Ovary (tissue), 9 donors: ENCODE results near the gene MT1G. TPM values are rescaled to one million over a fixed set of nuclear protein-coding genes. Genes with fewer than 3 reads are reported as not detected.

ENCODE experiments used
- DNase-seq, 5 donors: peaks; one replicate each; pipeline ENCODE4 v3.0.0-alpha.2; 2019 to 2020
- H3K27ac ChIP-seq, 2 donors: fragments of 200-600 bp; one replicate each; pipeline versions ENCODE4 v1.5.1 to v1.8.0; 2019 to 2022
- H3K27me3 ChIP-seq: fragments of 200-600 bp; one replicate; pipeline ENCODE4 v1.8.0; 2022
- H3K36me3 ChIP-seq: fragments of 200-600 bp; sonication (generic); one replicate; pipeline ENCODE4 v1.5.1; 2019
- H3K4me1 ChIP-seq: one replicate; pipeline ENCODE4 v1.8.1; 2013; ENCODE audit warnings: mild to moderate bottlenecking, moderate library complexity; ENCODE audit not compliant: insufficient read depth
- H3K4me3 ChIP-seq: fragments of 200-600 bp; sonication (generic); one replicate; pipeline ENCODE4 v1.5.1; 2017
- H3K9me3 ChIP-seq, 2 donors: fragments of 200-600 bp in 1 of 2; sonication (generic) in 1 of 2; one replicate each; pipeline versions ENCODE4 v1.5.1 to v1.8.1; 2013 to 2019; ENCODE audit warnings: mild to moderate bottlenecking in 1 of 2, moderate library complexity in 1 of 2
- EP300 ChIP-seq: sonication (generic); formaldehyde crosslinking; IDR thresholded peaks from one replicate; pipeline ENCODE4 v1.6.1; 2017; ENCODE audit warnings: antibody characterized with exemption
- POLR2A ChIP-seq: fragments of 450-650 bp; IDR thresholded peaks from one replicate; pipeline ENCODE4 v1.6.1; 2017; ENCODE audit warnings: antibody characterized with exemption, mild to moderate bottlenecking, moderate library complexity
- WGBS, 3 donors: extraction: QIAGEN DNeasy Blood & Tissue Kit in 1 of 3; methylation state at CpG; one replicate each; pipeline versions ENCODE4 v1.1.5 to v1.1.7; 2013 to 2017; 5-methylcytosine and 5-hydroxymethylcytosine counted together
- intact Hi-C, 4 donors: fragments of 100-400 bp; cut with DNase I; formaldehyde crosslinking; loops; one replicate each; pipeline versions ENCODE4 v1.11.0 to v1.15.1; 2022 to 2023
- polyA plus RNA-seq, 2 donors: library from polyadenylated mRNA; stranded (reverse); fragments of 200-250 nt in 1 of 2; fragments of 350-450 nt in 1 of 2; fragmentation: Illumina TruSeq in 1 of 2; extraction: RNeasy Lipid Tissue Mini Kit (QIAGEN cat#74804) in 1 of 2; gene quantifications; one replicate each; pipeline ENCODE4 v1.2.3, GENCODE V29; 2013 to 2014
- total RNA-seq, 7 donors: library from RNA; depleted of rRNA in 2 of 7; stranded (reverse); fragments of >200 nt in 2 of 7; fragmentation: NEBNext Ultra II Directional in 3 of 7; extraction: Animal tissue kit (Norgen Biotek cat#: 25700) in 3 of 7; gene quantifications; one replicate each; pipeline versions ENCODE4 v1.1.0 to v1.2.4, GENCODE V29; 2016 to 2023
- TF ChIP-seq, protein P1 (sequence below), 3 donors: fragments of 450-650 bp in 2 of 3; fragments of 200-600 bp in 1 of 3; IDR thresholded peaks; one replicate each; pipeline versions ENCODE4 v1.5.1 to v1.8.0; 2016 to 2022; ENCODE audit warnings: antibody characterized with exemption in 3 of 3, mild to moderate bottlenecking in 1 of 3
- donor health status: DM: no; HTN: no; CAD: no; lungs with moderate emphysema.
- donor health status: DM: no; HTN: no; CAD: no.
- donor health status: Bipolar disorder and iron deficiency.
- donor health status: DM: yes; HTN: yes; CAD: no.
- donor health status: DM: no; HTN: no; CAD: no.
- donor health status: DM: yes; HTN: yes; CAD: no.

The MT1G gene
- total and polyA plus RNA-seq, 9 donors: 1.00 to 6.9 (median 3.9) TPM; not detected in 3

DNA sequence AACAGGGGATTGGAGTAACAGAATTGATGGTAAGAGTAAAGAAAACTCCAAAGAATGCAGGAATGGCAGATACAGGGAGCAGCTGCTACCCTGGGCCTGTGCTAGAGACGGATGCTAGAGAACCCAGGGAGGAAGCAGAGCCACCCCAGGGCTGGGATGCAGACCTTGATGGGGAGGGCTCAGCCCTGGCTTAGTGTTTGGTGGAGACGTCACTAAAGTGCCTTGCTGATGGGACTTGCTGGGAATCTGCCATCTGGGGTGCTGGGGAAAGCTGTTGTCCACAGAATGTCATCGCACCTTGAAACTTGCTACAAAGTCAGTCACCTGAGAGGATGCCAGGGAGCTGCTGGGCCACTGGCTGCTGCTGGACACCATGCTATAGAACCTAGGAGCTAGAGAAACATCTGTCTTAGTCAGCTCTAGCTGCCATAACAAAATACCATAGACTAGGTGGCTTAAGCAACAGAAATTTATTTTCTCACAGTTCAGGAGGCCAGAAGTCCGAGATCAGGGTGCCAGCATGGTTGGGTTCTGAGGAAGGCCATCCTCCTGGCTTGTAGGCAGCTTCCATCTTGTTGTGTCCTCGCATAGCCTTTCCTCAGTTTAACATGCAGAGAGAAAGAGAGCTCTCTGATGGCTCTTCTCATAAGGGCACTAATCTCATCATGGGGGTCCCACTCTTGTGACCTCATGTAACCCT is 29.7 kb upstream of the MT1G start:
- WGBS, 3 donors: 87 to 92% (median 89%) methylated on average over 5 of the region's 5 CpGs
- H3K4me3 ChIP-seq: no peak overlapping the region
- H3K27ac ChIP-seq: no peak overlapping the region
- no peak for DNase-seq
- no peaks in the 10 kb centered on the region for H3K27me3 ChIP-seq
- H3K4me1 ChIP-seq: no peaks in the 10 kb centered on the region
- TF ChIP-seq POLR2A (no peak), EP300 (no peak)
- TF ChIP-seq, protein P1, sequence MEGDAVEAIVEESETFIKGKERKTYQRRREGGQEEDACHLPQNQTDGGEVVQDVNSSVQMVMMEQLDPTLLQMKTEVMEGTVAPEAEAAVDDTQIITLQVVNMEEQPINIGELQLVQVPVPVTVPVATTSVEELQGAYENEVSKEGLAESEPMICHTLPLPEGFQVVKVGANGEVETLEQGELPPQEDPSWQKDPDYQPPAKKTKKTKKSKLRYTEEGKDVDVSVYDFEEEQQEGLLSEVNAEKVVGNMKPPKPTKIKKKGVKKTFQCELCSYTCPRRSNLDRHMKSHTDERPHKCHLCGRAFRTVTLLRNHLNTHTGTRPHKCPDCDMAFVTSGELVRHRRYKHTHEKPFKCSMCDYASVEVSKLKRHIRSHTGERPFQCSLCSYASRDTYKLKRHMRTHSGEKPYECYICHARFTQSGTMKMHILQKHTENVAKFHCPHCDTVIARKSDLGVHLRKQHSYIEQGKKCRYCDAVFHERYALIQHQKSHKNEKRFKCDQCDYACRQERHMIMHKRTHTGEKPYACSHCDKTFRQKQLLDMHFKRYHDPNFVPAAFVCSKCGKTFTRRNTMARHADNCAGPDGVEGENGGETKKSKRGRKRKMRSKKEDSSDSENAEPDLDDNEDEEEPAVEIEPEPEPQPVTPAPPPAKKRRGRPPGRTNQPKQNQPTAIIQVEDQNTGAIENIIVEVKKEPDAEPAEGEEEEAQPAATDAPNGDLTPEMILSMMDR (IDR thresholded peaks at IDR 0.05): no peak
- peaks cover 0 to 5% of the 10 kb centered on the region in 2 donors for H3K9me3 ChIP-seq
- intact Hi-C loops: loop anchor here in 1 of 4 donors (10.0 kb wide), 2 partner anchors 173 to 353 kb away; partner anchors contain the start of gene BBS2
- H3K36me3 ChIP-seq: no peaks in the 10 kb centered on the region

DNA sequence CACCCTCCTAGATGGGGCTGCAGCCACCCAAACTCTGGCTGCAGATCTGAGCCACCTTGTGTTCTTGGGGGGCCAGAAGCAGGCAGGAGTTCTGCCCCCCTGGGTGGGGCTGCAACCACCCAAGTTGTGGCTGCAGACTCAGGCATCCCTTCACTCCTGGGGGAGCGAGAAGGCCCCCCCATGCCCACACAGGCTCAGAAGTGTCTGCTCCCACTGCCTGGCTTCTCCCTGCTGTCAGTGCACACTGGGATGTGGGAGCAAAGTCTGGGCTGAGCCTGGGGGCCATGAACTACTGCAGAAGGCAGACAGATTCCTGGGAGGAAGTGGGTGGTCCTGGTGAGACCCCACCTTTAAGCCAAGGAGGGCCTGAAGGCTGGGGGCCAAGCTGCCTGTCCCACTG is 27.4 kb upstream of the MT1G start:
- DNase-seq: no peak
- Histone ChIP-seq H3K27ac (no peak overlapping the region), H3K36me3 (no peaks in the 10 kb centered on the region), H3K4me1 (peaks cover 3% of the 10 kb centered on the region), H3K4me3 (no peak overlapping the region), H3K9me3 (peaks cover 0 to 5% of the 10 kb centered on the region in 2 donors), H3K27me3 (no peaks in the 10 kb centered on the region)
- WGBS, 3 donors: 48 to 89% (median 50%) methylated on average over 1 of the region's 1 CpG
- TF ChIP-seq, protein P1 (IDR thresholded peaks at IDR 0.05): no peak
- intact Hi-C loops: loop anchor here in 1 of 4 donors (10.0 kb wide), 2 partner anchors 170 to 350 kb away; partner anchors contain the start of gene BBS2

DNA sequence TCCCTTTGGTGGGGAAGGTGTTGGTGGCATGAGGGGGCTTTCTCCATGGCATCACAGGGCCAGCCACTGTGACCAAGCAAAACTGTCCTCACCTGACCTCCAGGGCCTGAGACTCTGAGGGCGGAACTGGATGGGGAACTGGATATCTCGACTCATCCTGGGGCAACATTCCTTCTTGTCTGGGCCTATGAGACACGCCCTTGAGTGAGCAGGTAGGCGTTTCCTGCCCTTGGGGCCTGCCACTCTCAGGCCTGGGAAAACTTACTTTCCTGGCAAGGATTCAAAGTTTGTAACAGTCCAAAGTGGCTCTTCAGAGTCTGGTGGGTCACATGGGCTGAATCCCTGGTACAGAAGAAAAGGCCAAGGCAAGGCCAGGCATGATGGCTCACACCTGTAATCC is 24.0 kb upstream of the MT1G start:
- Histone ChIP-seq H3K9me3 (no peaks in the 10 kb centered on the region), H3K27ac (no peak overlapping the region), H3K36me3 (no peaks in the 10 kb centered on the region), H3K27me3 (no peaks in the 10 kb centered on the region), H3K4me1 (peaks cover 3% of the 10 kb centered on the region), H3K4me3 (no peak overlapping the region)
- intact Hi-C loops: loop anchor here in 2 of 4 donors (5.0 to 10.0 kb wide), 3 partner anchors 167 to 800 kb away; partner anchors contain the start of gene BBS2 (in 1 of the 2)
- no peak for DNase-seq
- WGBS, 3 donors: 57 to 69% (median 63%) methylated on average over 4 of the region's 4 CpGs
- TF ChIP-seq POLR2A: no peak
- TF ChIP-seq EP300: no peak
- TF ChIP-seq, protein P1 (IDR thresholded peaks at IDR 0.05): no peak

DNA sequence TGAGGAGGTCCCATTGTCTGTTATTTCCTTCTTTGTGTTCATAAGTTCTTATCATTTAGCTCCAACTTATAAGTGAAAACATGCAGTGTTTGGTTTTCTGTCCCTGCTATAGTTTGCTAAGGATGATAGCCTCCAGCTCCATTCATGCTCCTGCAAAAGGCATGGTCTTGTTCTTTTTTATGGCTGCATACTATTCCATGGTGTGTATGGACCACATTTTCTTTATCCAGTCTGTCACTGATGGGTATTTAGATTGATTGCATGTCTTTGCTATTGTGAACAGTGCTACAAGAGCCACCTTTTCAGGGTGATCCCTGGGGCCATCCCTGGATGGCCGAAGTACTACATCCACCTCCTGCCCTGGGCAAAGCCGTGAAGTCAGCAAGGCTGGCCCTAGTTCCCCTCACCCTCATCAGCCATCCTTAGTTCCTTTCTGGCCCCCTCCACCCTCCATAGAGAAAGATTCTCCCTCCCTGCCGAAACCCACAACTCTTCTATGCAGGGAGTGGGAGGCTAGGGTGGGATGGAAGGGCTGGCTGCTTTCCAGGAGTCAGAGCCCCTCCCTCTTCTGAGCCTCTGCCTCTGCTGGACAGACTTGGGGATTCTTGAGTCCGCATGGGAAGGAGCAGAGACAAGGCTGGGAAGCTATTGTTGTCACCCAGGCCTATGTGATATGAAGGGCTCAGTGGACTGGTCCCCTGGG is 22.7 kb upstream of the MT1G start:
- Histone ChIP-seq H3K36me3 (no peaks in the 10 kb centered on the region), H3K4me3 (no peak overlapping the region), H3K27me3 (no peaks in the 10 kb centered on the region), H3K27ac (no peak overlapping the region), H3K4me1 (peaks cover 3% of the 10 kb centered on the region), H3K9me3 (no peaks in the 10 kb centered on the region)
- DNase-seq: no peak
- TF ChIP-seq EP300: no peak
- TF ChIP-seq, protein P1 (IDR thresholded peaks at IDR 0.05): no peak
- TF ChIP-seq POLR2A: no peak
- 64 to 73% (median 66%) methylated on average over 4 of the region's 4 CpGs for WGBS, 3 donors
- intact Hi-C loops: loop anchor here in 2 of 4 donors (5.0 to 10.0 kb wide), 3 partner anchors 166 to 798 kb away; partner anchors contain the start of gene BBS2 (in 1 of the 2)
